ENCODE measurements around the gene PTGIS. TPM values are rescaled to one million over a fixed set of nuclear protein-coding genes. Genes with fewer than 3 reads are reported as not detected.

Gene PTGIS
- total RNA-seq, 2 donors from 2014 or later = 0.08 TPM; not detected in 1

DNA sequence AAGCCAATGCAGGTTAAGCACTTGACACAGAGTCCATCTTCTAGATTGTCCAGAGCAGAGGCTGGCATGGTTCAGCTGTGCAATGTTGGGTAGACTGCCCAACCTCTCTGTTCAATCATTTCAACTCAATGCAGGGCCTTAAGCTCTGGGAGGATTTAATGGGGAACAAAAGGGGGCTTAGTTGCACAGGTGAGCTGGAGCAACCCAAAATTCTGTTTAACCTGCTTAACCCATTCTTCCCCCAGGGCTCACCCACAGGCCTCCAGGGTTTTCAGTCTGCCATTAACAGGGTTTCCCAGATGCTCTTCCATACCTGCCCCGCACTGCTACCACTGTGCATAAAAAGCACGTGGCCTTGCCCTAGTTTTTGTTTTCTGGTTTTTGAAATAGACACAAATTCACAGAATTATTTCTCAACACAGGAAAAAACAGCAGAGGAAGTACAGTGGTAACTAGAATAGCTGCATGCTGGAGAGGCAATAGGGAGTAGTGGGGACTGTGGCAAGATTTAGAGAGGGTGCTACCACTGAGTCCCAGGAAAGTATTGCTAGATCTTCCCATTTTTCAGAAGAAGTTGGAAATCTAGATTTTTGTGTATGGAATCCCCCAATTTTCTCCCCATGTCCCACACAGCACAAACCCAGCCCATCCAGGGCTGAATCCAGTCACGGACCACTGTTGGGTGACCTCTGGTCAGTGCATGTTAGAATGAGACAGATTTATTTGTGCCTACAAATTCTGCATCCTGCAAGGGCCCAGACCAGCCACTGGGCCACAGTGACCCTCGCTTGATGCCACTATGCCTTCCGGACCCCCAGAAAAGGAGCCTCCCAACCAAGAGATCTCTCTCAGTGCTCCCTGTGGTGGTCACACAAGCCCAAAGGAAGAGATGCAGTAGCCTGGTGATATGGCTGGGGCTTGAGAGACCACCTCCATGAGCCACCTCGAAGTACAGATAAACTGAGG lies 4.6 kb downstream of the PTGIS start:
- ATAC-seq (no peak), DNase-seq (ENCODE audit: low spot score) (no peak)
- Mint-ChIP-seq H3K36me3 (no peaks in the 10 kb centered on the region), H3K9me3 (no peaks in the 10 kb centered on the region), H3K4me3 (no peak overlapping the region), H3K27me3 (peaks cover 26 to 30% of the 10 kb centered on the region in 2 donors), H3K27ac (peak overlapping the region in 1 of 2 donors; percentile 21), H3K4me1 (ENCODE audit: low read depth in 2 of 2) (peaks cover 10 to 14% of the 10 kb centered on the region in 2 donors)

DNA sequence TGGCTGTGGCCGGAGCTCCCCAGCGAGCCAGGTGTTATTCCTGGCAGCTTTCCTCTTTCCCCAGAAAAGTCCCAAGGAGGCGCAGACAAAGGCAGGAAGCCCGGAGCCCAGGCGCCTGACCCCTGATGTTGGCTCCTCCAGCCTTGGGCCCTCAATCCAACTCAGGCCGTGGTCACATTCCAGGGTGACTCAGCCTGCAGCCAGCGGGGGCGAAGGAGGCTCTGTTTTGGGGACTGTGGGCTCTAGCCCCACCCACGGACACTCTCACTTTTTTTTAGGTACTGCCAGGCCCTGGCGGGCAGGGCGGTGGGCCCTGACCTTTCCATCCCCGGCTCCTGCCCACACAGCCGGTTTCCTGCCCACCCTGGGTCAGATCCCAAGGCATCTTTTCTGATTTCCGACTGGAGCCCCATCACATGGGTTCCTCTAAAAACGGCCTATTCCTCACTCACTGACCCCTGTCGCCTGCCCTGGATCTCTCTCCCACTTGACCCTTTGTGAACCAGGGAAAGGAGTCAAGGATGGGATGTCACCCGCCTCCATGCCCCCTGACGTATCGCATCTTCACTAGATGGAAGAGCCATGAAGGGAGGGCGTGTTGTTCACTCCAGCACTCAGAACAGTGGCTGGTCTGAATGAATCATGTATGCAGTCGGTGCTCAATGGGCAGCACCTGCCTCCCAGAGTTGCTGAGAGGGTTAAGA lies 5.5 kb downstream of the PTGIS start:
- no peak for ATAC-seq
- peak overlapping the region in 1 of 2 donors; percentile 21 for H3K27ac Mint-ChIP-seq
- H3K9me3 Mint-ChIP-seq = no peaks in the 10 kb centered on the region
- H3K27me3 Mint-ChIP-seq = peaks cover 29 to 30% of the 10 kb centered on the region in 2 donors
- H3K4me1 Mint-ChIP-seq (ENCODE audit: low read depth in 2 of 2) = peaks cover 9 to 14% of the 10 kb centered on the region in 2 donors
- H3K4me3 Mint-ChIP-seq = no peak overlapping the region
- no peaks in the 10 kb centered on the region for H3K36me3 Mint-ChIP-seq
- DNase-seq (ENCODE audit: low spot score) = no peak

DNA sequence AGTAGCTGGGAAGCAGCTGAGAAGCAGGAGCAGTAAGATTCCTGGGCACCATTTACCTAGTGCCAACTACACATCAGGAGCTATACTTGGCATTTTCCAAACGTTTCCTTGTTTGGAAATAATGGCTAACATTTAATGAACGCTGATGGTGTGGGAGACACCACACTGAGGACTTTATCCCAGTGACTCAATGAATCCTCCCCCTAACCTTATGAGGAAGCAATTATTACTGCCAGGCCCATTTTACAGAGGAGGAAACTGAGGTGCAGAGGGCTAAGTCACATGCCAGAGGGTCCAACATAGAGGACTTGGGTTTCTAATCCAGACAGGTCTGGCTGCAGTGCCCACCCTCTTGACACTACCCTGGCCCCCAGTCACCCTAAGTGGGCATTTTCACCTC lies 6.1 kb downstream of the PTGIS start:
- Mint-ChIP-seq H3K27ac (no peak overlapping the region), H3K27me3 (peaks cover 32 to 36% of the 10 kb centered on the region in 2 donors), H3K9me3 (no peaks in the 10 kb centered on the region), H3K4me1 (ENCODE audit: low read depth in 2 of 2) (peaks cover 9 to 14% of the 10 kb centered on the region in 2 donors), H3K36me3 (no peaks in the 10 kb centered on the region), H3K4me3 (no peak overlapping the region)
- ATAC-seq (no peak), DNase-seq (ENCODE audit: low spot score) (no peak)

DNA sequence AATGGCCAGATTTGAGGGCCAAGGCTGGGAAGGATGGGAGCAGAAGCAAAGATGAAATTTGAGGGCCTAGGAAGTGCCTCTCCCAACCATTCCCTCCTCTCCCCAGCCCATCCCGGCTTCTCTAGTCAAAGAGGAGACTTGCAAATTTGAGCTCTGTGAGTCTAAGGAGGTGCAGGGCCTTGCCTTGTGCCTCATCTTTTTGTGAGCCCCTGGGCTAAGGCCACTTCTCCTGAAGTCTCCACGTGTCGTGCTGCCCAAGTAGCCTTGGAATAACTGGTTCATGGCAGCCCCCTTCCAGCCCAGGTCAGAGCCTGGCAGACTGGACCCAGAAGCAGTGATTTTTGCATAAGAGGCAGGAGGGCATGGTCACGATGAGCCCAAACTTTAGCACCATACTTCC lies 6.7 kb downstream of the PTGIS start:
- no peak for DNase-seq (ENCODE audit: low spot score)
- Mint-ChIP-seq H3K4me3 (no peak overlapping the region), H3K27ac (no peak overlapping the region), H3K9me3 (no peaks in the 10 kb centered on the region), H3K4me1 (ENCODE audit: low read depth in 2 of 2) (peaks cover 9 to 14% of the 10 kb centered on the region in 2 donors), H3K36me3 (no peaks in the 10 kb centered on the region), H3K27me3 (peaks cover 28 to 35% of the 10 kb centered on the region in 2 donors)
- ATAC-seq = no peak

DNA sequence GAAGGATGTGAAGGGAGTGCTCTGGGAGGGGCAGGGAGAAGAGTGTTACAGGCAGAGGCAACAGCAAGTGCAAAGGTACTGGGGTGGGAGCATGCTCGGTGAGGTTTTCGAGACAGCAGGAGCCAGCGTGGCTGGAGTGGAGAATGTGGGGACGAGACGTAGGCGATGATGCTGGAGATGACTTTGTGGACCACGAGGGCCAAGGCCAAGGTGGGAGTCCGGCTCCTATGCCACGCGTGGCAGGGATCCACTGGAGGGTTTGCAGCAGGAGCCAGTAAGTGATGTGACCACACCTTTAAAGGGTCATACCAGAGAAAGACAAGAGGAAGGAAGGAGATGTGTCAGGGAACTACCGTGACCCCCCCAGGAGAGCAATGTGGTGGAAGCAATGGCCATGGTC lies 7.3 kb downstream of the PTGIS start:
- peaks cover 9 to 14% of the 10 kb centered on the region in 2 donors for H3K4me1 Mint-ChIP-seq (ENCODE audit: low read depth in 2 of 2)
- no peak overlapping the region for H3K4me3 Mint-ChIP-seq
- DNase-seq (ENCODE audit: low spot score) (no peak), ATAC-seq (no peak)
- no peaks in the 10 kb centered on the region for H3K9me3 Mint-ChIP-seq
- H3K27ac Mint-ChIP-seq = peak overlapping the region in 1 of 2 donors; percentile 20
- H3K27me3 Mint-ChIP-seq = peaks cover 22 to 32% of the 10 kb centered on the region in 2 donors
- H3K36me3 Mint-ChIP-seq = no peaks in the 10 kb centered on the region

DNA sequence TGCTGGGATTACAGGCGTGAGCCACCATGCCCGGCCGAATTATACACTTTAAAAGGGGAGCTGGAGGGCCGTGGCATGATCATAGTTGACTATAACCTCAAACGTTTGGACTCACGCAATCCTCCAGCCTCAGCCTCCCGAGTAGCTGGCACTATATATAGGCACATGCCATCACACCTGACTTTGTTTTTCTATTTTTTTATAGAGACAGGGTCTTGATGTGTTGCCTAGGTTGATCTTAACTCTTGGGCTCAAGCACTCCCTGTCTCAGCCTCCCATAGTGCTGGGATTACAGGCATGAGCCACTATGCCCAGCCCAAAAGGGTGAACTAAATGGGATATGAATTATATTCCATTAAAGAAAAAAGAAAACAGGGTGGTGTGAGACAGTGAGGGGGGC lies 7.8 kb downstream of the PTGIS start:
- Mint-ChIP-seq H3K9me3 (no peaks in the 10 kb centered on the region), H3K4me1 (ENCODE audit: low read depth in 2 of 2) (peaks cover 9 to 14% of the 10 kb centered on the region in 2 donors), H3K4me3 (no peak overlapping the region), H3K27ac (peak overlapping the region in 1 of 2 donors; percentile 20), H3K36me3 (no peaks in the 10 kb centered on the region), H3K27me3 (peaks cover 22 to 32% of the 10 kb centered on the region in 2 donors)
- ATAC-seq (no peak), DNase-seq (ENCODE audit: low spot score) (no peak)

DNA sequence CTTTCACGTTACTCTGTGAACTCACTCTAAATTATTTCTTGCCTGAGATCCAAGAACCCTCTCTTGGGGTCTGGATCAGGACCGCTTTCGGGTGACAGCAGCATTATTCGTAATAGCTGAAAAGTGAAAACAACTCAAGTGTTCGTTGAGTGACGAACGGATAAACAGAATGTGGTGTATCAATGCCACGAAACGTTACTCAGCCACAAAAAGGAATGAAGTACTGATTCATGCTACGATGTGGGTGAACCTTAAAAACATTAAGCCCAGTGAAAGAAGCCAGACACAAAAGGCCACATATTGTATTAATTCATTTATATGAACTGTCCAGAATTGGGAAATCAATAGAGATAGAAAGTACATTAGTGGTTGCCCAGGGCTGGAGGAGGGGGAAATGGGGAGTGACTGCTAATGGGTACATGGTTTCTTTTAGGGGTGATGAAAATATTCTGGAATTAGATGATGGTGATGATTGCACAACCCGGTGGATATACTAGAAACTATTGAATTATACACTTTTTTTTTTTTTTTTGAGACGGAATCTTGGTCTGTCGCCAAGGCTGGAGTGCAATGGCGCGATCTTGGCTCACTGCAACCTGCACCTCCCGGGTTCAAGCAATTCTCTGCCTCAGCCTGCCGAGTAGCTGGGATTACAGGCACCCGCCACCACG lies 8.4 kb downstream of the PTGIS start:
- Mint-ChIP-seq H3K4me1 (ENCODE audit: low read depth in 2 of 2) (peaks cover 9 to 14% of the 10 kb centered on the region in 2 donors), H3K27ac (peak overlapping the region; percentile 9 to 15), H3K9me3 (no peaks in the 10 kb centered on the region), H3K27me3 (peaks cover 22 to 32% of the 10 kb centered on the region in 2 donors), H3K36me3 (no peaks in the 10 kb centered on the region), H3K4me3 (no peak overlapping the region)
- no peak for DNase-seq (ENCODE audit: low spot score)
- ATAC-seq = no peak

DNA sequence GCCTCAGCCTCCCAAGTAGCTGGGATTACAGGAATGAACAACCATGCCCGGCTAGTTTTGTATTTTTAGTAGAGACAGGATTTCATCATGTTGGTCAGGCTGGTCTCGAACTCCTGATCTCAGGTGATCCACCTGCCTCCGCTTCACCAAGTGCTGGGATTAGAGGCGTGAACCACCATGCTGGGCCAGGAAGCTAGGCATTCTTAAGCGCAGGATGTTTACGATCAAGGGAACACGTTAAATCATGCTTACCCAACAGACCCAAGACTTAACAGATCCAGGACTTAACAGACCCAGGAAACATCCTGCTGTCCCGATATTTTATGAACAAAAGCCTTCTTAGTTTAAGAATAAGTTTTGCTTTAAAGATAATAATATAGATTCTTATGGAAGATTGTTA lies 9.1 kb downstream of the PTGIS start:
- peaks cover 9 to 14% of the 10 kb centered on the region in 2 donors for H3K4me1 Mint-ChIP-seq (ENCODE audit: low read depth in 2 of 2)
- no peak overlapping the region for H3K4me3 Mint-ChIP-seq
- ATAC-seq = no peak

DNA sequence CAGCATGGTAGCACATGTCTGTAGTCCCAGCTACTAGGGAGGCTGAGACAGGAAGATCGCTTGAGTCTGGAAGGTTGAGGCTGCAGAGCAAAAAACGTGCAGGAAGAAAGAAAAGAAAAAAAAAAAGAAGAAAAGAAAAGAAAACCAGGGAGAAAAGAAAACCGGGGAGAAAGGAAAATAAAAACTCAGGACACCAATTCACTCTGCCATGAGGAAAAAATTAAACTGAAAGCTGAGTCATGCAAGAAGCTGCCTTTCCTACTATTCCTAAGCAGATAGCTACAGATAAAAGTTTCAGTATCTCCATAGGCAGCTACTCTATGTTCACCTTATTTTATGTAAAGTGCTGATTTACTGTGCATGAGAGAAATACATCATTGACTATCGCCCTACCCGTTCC lies 10.5 kb downstream of the PTGIS start:
- Mint-ChIP-seq H3K27me3 (peaks cover 22 to 27% of the 10 kb centered on the region in 2 donors), H3K27ac (no peak overlapping the region), H3K4me1 (ENCODE audit: low read depth in 2 of 2) (peaks cover 0 to under 1% of the 10 kb centered on the region in 2 donors), H3K36me3 (no peaks in the 10 kb centered on the region), H3K9me3 (no peaks in the 10 kb centered on the region), H3K4me3 (no peak overlapping the region)
- no peak for DNase-seq (ENCODE audit: low spot score)
- ATAC-seq = no peak

More for the DNA sequence above, 9.1 kb downstream of the PTGIS start:
- DNase-seq (ENCODE audit: low spot score) = no peak
- no peak overlapping the region for H3K27ac Mint-ChIP-seq
- H3K36me3 Mint-ChIP-seq = no peaks in the 10 kb centered on the region
- peaks cover 22 to 32% of the 10 kb centered on the region in 2 donors for H3K27me3 Mint-ChIP-seq
- H3K9me3 Mint-ChIP-seq = no peaks in the 10 kb centered on the region

DNA sequence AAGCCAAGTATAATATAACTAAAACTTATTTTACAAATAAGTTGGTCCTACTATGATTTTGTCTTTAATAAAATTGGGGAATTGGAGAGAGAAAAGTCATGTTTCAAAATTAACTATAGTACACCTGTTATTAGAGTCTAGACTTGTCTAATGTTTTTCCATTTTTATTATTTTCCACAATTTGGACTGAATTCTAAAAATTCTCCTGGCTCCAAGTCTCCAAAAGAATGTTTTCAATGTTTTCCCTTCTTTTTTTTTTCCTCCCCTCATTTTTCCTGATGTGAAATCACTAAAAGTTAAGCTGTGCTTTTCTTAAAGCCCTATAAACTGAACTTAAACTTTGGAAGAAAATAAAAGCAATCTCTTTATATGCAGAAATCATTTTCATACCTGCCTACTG lies 11.3 kb downstream of the PTGIS start:
- no peak overlapping the region for H3K4me3 Mint-ChIP-seq
- H3K36me3 Mint-ChIP-seq = no peaks in the 10 kb centered on the region
- H3K27me3 Mint-ChIP-seq = peaks cover 22 to 31% of the 10 kb centered on the region in 2 donors
- ATAC-seq = no peak
- H3K4me1 Mint-ChIP-seq (ENCODE audit: low read depth in 2 of 2) = peaks cover 0 to under 1% of the 10 kb centered on the region in 2 donors
- DNase-seq (ENCODE audit: low spot score) = no peak
- no peak overlapping the region for H3K27ac Mint-ChIP-seq
- H3K9me3 Mint-ChIP-seq = no peaks in the 10 kb centered on the region

DNA sequence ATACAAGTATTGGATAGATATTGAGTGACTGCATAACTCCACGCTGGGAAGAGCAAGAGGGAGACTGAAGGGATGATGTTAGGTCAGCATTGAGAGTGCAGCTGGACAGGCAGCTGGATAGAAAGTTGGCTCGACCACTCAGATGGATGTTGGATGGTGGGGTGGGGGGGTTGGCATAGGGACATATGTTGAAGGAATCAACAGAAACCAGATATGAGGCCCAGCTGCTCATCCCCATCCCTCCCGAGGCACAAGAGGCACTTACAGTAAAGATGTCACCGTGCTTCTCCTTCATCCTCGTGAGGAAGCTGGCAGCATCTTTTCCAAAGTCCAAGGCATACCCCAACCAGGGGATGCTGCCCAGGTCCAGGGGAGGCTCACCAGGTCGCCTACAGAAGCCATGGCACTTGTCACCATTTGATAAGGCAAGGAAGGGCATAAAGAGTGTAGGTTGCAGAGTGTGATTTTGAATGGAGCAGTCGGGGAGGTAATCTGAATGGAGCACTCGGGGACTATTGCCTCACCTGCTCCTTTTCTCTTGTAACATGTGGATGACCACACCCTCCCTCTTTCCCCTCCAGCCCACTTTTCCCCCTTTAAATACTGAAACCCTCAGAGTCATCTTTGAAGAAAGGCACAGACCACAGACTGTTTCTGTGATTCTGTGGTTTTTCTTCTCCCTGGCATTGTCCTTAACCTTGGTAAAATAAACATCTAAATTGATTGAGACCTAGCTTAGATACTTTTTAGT lies 18.0 kb downstream of the PTGIS start:
- ATAC-seq (peak in 1 of 2 donors; percentile 57), DNase-seq (ENCODE audit: low spot score) (no peak)
- H3K4me1 Mint-ChIP-seq (ENCODE audit: low read depth in 2 of 2) = peaks cover 2 to 4% of the 10 kb centered on the region in 2 donors
- no peaks in the 10 kb centered on the region for H3K9me3 Mint-ChIP-seq
- peaks cover 0 to 9% of the 10 kb centered on the region in 2 donors for H3K27me3 Mint-ChIP-seq
- no peak overlapping the region for H3K4me3 Mint-ChIP-seq
- H3K27ac Mint-ChIP-seq = no peak overlapping the region
- H3K36me3 Mint-ChIP-seq = peaks cover 4% of the 10 kb centered on the region

DNA sequence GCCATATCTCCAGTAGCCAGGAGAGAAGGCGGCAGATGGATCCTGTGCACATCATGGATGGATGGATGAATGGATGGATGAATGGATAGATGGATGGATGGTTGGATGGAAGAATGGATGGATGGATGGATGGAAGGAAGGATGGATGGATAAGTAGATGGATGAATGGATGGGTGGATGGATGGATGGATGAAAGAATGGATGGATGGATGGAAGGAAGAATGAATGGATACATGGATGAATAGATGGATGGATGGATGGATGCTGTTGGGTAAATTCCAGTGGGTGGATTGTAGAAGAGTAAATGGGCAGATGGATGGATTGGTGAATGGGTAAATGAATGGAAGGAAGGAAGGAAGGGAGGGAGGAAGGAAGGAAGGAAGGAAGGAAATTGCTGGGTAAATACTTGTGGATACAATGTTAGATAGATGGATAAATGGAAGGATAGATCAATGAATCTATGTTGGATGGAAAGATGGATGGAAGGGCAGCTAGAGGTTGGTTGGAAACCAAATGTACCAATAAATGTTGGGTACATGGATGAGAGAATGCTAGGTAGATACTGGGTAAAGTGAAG lies 19.5 kb downstream of the PTGIS start:
- Mint-ChIP-seq H3K27ac (no peak overlapping the region), H3K4me3 (no peak overlapping the region), H3K27me3 (peaks cover 0 to 9% of the 10 kb centered on the region in 2 donors), H3K4me1 (ENCODE audit: low read depth in 2 of 2) (peaks cover 4% of the 10 kb centered on the region in 2 donors), H3K9me3 (no peaks in the 10 kb centered on the region), H3K36me3 (peaks cover 5% of the 10 kb centered on the region)
- no peak for DNase-seq (ENCODE audit: low spot score)
- ATAC-seq = no peak

DNA sequence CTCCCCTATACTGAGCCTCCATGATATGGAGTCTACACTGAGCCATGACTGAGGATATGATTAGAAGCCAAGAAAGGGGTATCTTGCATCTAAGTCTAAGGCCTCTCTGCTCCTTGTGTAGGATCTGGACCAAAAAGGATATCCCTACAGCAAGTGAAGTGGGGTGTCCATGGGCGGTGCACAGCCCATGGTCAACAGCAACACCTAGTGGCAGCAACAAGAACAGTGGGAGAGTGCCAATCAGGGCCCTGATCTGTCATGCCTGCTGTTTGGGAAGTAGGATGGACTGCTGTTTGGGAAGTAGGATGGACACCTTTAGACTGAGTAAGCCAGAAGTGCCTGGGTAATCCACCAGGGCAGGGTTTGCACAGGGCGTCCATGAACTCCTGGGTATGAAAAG lies 22.4 kb downstream of the PTGIS start:
- ATAC-seq (no peak), DNase-seq (ENCODE audit: low spot score) (no peak)
- Mint-ChIP-seq H3K36me3 (peaks cover 5% of the 10 kb centered on the region), H3K27ac (no peak overlapping the region), H3K9me3 (no peaks in the 10 kb centered on the region), H3K4me1 (ENCODE audit: low read depth in 2 of 2) (peaks cover 8 to 9% of the 10 kb centered on the region in 2 donors), H3K27me3 (no peaks in the 10 kb centered on the region), H3K4me3 (no peak overlapping the region)
